Head of caudate nucleus (tissue), 42 donors: Measurements from ENCODE around the gene MAP2K5.

Source experiments
- DNase-seq, 42 donors: peaks; one replicate each; pipeline versions ENCODE4 v3.0.0 to v3.0.0-alpha.2; 2020 to 2021; ENCODE audit warnings: mixed read lengths in 7 of 42
- intact Hi-C: fragments of 100-400 bp; cut with DNase I; formaldehyde crosslinking; loops from one replicate; pipeline ENCODE4 v1.15.0; 2022

The MAP2K5 gene

DNA sequence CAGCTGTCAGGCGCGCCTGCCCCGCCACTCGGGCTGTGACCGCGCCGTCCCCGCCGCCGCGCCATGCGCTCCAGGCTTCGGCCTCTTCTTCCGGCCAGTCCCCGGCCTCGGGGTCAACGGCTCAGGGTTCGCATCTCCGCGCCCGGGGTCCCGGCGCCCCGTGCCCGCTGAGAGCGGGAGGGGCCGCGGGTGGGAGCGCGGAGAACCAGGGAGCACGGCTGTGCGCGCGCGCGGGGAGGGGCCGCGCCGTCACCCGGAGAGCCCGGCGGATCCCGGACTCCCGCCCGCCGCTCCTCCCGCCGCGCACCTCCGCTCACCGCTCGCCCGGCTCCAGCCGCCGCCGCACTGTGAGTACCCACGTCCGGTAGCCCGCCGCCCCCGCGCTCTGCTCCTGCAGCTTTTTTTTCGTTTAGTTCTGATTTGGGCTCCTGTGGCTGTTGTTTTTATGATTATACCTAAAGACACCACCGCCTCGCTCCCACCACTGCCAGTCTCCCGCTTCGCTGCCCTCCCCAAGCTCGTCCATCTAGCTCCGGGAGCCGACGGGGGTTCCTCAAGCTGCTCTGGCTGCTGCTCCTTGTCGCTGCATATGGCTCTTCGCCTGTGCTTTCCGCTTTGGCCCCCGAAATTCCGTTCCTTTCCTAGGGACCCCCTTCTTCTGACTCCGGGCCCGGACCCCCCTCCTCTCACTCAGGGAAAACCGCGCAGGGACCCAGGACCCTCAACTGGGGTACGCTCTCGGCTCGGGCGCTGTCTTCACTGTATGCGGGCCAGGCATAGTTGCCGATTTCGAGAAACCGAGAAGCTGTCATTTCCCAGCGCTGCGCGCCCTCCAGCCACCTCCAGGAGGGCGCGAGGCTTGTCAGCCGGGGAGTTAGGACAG, 281.1 kb downstream of the MAP2K5 start:
- intact Hi-C loops, result no loop called here
- DNase-seq, result no peak

DNA sequence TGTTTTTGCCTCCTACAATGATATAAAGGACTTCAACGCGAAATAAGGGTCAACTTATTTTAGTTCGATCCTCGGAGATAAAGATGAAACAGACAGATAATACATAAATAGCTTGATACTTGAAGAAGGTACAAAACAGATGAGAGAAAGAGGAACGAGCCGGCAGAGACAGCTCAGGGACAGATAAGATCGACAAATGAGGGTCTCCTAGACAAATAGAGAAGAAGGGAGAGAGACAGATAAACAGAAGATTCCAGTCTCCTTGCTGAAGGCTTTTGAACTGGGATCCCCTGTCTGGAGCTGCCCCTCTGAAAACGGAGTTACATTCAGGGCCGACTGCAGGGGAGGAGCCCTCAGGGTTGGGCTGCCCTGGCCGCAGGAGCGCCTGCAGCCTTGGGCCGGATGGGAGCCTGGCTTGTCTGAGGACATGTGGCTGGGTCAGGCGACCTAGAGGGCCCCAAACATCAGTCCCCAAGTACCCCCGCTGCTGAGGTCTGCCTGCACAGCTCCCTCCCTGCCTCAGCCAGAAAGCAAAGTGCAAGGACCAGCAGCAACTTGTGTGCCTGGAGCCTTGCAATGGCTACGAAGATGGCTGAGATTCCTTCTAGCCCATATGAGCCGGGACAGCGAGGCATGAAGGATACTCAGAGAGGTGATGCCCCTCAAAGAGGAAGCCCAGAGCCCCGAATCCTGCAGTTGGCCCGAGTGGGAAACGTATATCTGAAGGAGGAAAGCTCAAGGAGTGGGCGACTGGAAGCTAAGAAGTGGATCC, 281.9 kb downstream of the MAP2K5 start:
- peak in 1 of 42 donors; percentile 2 for DNase-seq
- intact Hi-C loops, result no loop called here

DNA sequence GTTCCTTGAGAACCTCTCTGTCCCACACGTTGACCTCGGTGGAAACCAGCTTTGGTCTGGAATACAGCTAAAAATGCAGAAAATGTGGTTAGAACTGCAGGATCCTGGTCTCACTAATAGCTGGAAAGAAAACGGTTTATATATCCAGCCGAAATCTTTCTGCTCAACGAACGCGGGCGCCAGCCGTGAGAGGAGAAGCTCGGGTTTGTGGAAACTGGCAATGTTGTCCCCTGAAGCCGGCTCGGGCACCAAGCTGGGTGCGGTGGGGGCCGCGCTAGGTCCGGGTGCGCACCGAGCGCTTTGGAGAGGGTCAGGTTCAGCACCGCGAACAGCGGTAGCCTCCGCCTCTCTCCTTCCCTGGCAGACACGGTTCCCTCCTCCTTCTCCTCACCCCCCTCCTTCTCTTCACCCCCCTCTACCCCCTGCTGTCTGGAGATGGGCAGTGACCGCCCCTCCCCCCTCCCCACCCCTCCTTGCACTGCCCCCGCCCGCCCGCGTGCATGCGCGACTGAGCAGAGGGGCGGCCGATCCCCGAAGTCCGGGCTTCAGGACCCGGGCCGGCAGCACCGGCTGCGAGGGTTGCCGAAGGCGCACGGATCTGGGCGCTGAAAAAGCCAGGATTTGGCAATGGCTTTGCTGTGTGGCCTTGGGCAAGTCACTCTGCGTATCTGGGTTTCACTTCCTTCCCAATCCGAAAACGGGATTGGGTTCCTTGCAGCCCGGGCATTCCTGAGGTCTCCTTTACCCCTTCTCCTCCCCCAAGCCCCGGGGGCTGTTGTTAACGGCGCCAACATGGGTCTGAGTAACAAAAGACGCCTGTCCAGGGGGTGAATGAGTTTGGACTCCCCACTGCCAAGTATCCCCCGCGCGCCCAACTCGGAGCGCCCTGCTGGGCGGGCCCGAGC, 282.7 kb downstream of the MAP2K5 start, which contains the start of gene SKOR1:
SKOR1 (plus strand) TSS at position 534 of the 905 bp plus-strand sequence; CDS start at position 628, 94 bp downstream.
- peak in 2 of 42 donors; percentile 3 to 28 for DNase-seq
- intact Hi-C loops, result no loop called here

DNA sequence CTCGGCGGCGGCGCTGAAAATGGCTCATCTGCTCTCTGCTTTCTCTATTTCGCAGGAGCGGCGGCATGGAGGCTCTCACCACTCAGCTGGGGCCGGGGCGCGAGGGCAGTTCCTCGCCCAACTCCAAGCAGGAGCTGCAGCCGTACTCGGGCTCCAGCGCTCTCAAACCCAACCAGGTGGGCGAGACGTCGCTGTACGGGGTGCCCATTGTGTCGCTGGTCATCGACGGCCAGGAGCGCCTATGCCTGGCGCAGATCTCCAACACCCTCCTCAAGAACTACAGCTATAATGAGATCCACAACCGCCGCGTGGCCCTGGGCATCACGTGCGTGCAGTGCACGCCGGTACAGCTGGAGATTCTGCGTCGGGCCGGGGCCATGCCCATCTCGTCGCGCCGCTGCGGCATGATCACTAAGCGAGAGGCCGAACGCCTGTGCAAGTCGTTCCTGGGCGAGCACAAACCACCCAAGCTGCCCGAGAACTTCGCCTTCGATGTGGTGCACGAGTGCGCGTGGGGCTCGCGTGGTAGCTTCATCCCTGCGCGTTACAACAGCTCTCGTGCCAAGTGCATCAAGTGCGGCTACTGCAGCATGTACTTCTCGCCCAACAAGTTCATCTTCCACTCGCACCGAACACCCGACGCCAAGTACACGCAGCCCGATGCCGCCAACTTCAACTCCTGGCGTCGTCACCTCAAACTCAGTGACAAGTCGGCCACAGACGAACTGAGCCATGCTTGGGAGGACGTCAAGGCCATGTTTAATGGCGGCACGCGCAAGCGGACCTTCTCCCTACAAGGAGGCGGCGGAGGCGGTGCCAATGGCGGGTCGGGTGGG, 283.6 kb downstream of the MAP2K5 start:
- intact Hi-C loops, result no loop called here
- no peak for DNase-seq

DNA sequence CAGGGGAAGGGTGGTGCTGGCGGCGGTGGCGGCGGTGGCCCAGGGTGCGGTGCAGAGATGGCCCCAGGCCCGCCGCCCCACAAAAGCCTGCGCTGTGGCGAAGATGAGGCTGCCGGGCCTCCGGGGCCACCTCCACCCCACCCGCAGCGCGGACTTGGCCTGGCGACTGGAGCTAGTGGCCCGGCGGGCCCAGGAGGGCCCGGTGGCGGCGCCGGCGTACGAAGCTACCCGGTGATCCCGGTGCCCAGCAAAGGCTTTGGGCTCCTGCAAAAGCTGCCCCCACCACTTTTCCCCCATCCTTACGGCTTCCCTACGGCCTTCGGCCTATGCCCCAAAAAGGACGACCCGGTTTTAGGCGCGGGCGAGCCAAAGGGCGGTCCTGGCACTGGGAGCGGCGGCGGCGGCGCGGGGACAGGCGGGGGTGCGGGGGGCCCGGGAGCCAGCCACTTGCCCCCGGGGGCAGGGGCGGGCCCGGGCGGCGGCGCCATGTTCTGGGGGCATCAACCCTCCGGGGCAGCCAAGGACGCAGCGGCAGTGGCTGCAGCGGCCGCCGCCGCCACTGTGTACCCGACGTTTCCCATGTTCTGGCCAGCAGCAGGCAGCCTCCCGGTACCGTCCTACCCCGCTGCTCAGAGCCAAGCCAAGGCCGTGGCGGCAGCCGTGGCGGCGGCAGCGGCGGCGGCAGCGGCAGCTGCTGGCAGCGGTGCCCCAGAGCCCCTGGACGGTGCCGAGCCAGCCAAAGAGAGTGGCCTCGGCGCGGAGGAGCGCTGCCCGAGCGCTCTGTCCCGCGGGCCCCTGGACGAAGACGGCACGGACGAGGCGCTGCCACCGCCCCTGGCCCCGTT, 284.4 kb downstream of the MAP2K5 start:
- DNase-seq, result peak in 2 of 42 donors; percentile 9 to 28
- intact Hi-C loops, result no loop called here

DNA sequence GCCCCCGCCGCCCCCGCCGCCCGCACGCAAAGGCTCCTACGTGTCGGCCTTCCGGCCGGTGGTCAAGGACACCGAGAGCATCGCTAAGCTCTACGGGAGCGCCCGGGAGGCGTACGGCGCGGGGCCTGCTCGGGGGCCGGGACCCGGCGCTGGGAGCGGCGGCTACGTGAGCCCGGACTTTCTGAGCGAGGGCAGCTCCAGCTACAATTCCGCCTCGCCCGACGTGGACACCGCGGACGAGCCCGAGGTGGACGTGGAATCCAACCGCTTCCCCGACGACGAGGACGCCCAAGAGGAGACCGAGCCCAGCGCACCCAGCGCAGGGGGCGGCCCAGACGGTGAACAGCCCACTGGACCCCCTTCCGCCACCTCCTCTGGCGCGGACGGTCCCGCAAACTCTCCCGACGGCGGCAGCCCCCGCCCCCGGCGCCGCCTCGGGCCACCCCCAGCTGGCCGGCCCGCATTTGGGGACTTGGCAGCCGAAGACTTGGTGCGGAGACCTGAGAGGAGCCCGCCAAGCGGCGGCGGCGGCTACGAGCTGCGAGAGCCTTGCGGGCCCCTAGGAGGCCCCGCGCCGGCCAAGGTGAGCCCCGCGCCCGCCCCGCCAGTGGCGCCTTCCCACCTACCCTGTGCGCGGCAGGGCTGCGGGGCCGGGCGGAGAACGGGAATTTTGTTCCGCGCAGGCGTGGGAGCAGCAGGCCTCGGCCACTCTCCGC, 285.2 kb downstream of the MAP2K5 start:
- peak in 2 of 42 donors; percentile 4 to 33 for DNase-seq
- intact Hi-C loops, result no loop called here

DNA sequence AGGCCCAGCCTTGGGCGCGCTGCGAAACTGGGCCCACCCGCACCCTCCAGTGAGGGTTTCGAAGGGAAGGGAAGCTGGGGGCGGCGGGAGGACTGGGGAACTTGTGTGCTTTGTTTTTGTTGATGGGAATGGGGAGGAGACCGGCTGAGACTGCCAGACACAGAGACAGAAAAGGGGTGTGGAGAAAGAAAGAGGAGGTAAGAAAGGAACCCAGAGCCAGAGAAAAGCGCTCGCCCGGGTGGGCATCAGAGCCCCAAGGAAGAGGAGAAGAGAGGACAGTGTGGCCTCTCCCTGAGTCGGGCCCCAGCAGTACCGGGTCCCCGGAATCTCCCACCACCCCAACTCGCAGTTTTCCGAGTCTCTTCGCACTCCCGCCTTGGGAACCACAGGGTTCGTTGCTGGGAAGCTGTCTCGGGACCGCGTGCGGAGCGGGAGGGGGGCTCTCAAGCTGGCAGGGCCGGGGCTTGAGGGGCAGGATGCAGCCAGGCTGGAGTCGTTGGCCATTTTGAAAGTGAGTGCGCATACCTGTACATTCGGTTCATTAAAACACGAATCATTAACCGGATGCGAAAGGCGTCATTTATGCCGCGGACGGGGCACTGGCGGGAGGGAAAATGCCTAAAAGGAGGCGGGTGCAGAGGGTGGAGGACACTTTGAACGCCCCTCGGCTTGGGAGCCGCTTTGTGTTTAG, 285.9 kb downstream of the MAP2K5 start:
- peak in 2 of 42 donors; percentile 3 to 40 for DNase-seq
- intact Hi-C loops, result no loop called here

DNA sequence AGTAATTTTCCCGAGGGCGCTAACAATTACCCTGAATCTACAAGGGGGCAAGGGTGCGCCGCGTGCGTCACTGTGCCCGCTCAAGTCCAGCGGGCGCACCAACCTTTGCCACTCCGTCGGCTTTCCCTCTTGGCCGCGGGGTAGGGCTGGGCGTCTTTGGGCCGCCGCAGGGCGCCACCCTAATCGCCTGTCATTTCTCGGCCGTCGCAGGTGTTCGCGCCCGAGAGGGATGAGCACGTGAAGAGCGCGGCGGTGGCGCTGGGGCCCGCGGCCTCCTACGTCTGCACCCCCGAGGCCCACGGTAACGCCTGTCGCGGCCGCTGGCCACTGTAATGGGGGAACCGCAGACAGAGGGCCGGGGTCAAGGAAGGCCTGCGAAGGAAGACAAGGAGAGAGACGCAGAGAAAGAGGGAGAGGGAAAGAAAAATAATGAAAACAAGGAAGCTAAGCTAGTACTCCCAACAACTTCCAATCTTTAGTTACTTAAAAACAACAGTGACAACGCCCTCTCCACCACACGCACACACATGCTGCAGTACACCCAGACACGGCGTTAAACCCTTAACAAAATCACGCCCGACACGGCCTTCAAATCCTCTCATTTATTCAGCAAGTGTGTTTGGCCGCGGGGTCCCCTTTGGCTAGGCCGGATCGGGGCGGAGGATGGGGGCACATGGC, 286.6 kb downstream of the MAP2K5 start:
- intact Hi-C loops, result no loop called here
- peak in 2 of 42 donors; percentile 2 to 18 for DNase-seq

DNA sequence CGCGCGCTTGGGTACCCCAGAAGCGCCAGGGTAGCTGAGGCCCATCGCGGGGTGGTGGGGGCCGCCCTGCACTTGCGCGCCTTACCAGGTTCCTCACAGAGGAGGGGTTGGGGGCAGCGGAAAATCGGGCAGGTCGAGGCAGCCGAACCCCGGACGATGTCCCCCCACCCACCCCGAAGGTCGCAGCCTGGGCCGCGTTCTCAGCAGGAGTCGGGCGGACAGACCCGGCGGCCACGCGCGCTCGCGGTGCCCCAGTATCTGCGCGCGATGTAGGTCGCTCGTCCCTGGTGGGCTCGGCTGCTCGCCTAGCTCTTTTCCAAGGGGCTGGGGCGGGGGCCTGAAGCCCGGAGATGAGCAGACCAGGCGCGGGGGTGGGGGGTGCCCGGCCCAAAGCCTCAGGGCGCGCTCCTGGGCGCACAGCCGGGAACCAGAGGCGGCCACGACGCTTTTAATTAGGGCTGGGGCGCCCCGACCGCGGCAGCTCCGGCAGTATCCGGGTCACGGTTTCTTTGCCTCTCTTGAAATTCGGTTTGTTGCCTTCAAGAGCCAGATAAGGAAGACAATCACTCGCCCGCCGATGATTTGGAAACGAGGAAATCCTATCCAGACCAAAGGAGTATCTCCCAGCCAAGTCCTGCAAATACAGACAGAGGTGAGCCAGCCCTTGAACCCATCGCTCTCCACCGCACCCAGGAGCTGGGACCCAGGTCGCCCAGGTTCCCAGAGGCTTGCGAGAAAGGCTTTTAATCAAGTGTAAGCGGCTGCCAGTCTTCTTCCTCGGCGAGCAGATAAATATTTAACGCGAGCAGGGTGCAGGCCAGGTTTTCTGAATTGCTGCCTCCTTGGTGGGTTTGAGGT, 287.4 kb downstream of the MAP2K5 start:
- peak in 1 of 42 donors; percentile 34 for DNase-seq
- intact Hi-C loops, result loop anchor here (5.0 kb wide), 1 partner anchor 308 kb away; the partner anchor contains the start of gene C15orf61

DNA sequence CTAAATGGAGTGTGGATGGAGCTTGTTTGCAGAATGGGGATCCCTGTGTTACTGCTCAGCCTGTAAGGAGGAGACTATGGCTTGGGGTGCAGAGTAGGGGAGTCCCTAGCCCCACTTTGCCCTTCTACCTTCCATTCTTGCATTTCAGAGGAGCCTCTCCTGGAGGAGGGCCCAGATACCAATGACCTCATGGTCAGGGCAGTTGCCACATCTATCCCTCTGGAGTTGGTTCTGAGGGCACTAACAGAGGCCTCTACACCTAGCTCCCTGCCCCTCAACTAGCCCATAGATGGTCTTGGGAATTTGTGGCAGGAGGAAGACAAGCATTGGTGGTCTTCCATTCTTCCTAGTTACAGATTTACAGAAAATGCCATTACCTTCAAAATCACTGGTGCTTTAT, 288.9 kb downstream of the MAP2K5 start:
- DNase-seq, result no peak
- intact Hi-C loops, result loop anchor here (5.0 kb wide), 1 partner anchor 309 kb away; the partner anchor contains the start of gene C15orf61

DNA sequence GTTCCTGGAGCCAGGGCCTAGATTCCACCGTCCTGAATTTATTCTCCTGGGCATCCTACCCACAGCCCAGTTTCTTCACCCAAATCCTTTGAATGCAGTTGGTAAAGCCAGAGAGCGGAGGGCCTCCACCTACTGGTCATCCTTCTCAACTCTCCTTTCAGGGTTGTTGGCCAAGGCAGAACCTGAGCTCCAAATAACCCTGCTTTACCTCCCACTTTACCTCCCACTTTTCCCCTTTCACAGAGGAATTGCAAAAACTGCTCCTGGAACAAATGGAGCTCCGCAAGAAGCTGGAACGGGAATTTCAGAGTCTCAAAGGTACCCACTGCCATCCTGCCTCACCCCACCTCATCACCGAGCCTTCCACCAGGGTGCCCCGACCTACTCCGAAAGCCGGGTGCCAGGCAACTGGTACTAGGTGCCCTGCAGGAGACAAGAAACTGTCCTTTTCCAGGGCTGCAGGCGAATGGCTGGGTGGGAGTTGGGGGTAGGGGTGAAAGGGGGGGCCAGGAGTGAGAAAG, 289.6 kb downstream of the MAP2K5 start:
- intact Hi-C loops, result loop anchor here (5.0 kb wide), 1 partner anchor 310 kb away; the partner anchor contains the start of gene C15orf61
- DNase-seq, result peak in 1 of 42 donors; percentile 37

DNA sequence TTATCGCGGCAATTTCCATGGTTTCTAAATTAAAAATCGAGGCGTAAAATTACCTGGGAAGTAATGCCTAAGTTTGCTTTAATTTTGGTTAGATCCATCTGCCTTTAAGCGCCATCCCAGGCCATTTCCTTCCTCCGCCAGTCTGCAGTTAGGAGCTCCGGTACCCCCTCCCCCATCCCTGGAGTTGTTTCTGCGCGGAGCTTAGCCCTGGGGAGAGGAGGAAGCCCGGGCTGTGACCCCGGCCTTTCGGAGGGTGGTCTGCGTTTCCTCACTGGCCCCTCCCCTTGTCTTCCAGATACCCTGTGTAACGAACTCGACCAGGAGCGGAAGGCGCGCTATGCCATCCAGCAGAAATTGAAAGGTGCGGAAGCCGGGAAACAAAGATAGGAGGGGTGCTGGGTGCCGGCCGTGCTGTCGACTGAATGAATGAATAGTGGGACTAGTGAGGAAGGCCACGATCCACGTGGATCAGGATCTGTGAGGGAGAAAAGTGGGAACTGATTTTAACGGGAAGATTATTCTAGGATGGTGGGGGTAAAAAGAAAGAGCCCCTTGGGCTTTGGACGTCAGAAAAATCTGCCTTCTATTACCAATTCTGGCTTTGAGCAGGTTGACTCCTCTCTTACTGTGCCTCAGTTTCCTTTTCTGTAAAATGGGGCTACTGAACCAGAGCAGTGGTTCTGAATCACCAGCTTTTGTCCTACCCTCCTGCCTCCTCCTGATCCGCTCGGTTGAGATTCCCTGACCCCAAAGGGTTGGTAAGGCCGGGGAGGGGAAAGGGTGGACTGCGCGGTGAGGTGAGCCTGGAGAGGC, 290.6 kb downstream of the MAP2K5 start:
- intact Hi-C loops, result loop anchor here (5.0 kb wide), 1 partner anchor 311 kb away; the partner anchor contains the start of gene C15orf61
- DNase-seq, result peak in 2 of 42 donors; percentile 18 to 32
